Cerebellar nuclear complex (tissue), 1 donor: Measurements from ENCODE around the gene LITAF.
"Not testable (repeated sequence)": the region's sequence is repeated elsewhere in the genome, so short reads cannot be mapped to it uniquely, and the experiment has no call there.

Experiments
- DNase-seq, 2 experiments: peaks; one replicate each; lab custom pipeline; 2025; lab: John Stamatoyannopoulos, UW

LITAF gene

DNA sequence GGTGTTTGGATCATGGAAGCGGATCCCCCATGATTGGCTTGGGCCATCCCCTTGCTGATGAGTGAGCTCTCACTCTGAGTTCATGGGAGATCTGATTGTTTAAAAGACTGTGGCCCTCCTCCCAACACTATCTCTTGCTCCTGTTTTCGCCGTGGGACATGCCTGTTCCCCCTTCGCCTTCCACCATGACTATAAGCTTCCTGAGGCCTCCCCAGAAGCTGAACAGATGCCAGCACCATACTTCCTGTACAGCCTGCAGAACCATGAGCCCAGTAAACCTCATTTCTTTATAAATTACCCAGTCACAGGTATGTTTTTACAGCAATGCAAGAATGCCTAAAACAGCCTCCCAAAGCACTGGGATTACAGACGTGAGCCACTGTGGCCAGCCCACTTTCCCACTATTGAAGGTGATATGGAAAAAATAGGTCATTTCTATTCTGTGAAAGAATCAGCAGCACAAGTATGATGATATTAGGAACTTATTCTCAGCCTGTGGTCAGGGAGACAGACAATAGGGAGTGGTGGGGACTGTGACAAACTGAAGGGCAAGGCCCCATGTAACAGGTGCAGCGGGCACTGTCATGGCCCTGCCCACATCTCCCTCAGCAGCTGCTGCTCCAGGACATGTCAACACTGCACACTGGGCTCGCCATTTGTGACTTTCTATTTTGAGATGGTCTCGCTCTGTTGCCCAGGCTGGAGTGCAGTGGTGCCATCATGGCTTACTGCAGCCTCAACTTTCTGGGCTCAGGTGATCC is 33.7 kb upstream of the LITAF start:
- DNase-seq = no peak

DNA sequence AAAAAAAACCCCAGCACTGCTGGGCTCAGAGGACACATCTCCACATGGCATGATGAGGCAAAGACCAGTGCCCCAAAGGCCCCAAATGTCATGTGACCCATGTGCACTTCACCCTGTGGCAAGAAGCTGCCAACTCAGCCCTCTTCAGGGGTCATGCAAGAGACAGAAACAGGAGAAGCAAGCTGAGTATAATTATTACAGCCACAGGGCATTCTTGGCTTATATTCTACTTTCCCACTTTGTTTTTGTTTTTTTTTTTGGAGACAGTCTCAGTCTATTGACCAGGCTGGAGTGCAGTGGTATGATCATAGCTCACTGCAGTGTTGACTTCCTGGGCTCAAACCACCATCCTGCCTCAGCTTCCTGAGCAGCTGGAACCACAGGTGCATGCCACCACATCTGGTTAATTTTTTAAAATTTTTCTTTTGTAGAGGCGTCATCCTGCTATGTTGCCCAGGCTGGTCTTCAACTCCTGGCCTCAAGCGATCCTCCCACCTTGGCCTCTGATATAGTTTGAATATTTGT is 32.7 kb upstream of the LITAF start:
- DNase-seq = no peak

DNA sequence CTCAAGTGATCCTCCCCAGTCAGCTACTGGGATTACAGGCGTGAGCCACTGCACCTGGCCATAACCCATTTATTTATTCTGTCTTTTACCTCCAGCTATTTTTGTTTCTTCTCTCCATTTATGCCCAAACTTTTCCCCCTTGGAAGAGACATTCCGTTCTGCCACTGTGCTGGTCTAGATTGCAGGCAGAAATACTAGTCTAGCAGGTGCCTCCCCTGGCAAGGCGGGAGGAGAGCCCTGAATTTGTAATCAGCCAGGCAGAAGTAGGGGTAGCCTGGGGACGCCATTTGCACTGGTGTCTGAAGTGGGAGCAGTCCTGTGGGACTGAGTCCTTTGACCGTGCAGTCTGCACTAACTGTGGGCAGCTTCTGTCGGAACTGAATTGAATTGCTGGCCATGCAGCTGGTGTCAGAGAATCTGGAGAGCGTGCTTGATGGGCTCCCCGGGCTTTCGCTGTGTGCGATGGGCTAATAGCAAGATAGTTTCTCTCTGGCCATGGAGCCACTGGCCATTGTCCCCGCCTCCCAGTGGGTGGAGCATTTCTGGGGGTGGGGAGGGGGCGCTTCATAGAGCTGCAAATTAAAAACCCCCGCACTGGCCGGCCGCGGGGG is 31.5 kb upstream of the LITAF start:
- no peak for DNase-seq

DNA sequence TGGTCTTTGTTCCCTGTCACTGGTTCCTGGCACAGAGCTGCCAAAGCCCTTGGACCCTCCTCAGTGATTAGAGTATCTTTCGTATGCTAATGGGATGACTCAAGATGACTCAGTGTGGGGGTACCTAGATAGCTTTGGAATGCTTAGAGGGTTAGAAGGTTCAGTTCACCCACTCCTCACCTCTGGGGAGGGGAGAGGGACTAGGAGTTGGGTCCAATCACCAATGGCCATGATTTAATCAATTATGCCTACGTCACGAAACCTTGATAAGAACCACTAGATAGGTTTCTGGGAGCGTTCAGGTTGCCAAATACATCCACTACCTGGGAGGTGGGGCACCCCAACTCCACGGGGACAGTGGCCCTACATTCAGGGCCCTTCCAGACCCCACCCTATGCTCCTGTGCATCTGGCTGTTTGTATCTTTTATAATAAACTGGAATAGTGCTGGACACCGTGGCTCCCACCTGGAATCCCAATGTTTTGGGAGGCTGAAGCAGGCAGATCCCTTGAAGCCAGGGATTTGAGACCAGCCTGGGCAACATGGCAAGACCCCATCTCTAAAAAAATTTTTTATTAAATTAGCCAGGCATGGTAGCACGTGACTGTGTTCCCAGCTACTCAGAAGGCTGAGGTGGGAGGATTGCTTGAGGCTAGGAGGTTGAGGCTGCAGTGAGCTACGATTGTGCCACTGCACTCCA is 29.2 kb upstream of the LITAF start:
- no peak for DNase-seq

GRCh38 chr16:11614587-11615175 is 28.0 kb upstream of the LITAF start:
- no peak for DNase-seq

DNA sequence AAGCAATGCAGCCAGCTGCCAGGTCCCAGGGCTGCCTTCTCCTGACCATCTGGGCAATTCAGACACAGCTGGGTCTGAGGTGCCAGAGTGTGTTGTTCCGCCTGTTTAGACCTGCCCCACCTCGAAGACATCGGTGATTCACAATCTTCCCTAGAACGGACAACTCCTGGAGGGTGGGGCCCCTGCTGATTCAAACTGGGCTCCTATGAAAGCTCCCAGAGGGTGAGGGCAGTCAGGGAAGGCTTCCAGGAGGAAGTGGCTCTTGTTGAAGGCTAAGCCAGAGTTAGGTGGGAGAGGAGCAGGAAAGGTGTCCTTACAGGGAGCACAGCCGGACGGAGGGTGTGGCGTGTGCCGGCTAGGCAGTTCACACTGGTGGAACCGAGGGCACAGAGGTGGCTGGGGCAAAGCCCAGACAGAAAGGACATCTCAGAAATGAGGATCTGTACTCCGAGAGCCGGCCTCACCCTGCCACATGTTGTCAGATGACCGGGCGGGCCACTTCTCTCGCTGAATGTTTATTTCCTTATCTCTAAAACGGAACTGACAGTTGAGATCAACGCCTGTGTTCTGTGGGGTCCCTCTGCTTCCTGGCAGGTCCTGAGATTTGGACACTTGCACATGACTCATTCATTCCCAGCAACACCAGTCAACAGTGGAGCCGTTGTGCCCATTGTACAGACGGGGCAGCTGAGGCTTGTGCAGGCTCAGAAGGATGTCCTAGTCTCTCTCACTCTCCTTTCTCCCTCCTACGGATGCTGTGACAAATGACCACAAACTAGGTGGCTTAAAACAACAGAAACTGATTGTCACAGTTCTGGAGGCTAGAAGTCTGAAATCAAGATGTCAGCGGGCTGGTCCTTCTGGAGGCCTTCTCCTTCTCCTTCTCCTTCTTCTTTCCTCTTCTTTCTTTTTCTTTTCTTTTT is 26.9 kb upstream of the LITAF start:
- no peak for DNase-seq

GRCh38 chr16:11612665-11613025 is 25.9 kb upstream of the LITAF start:
- DNase-seq = no peak

GRCh38 chr16:11611871-11612664 is 25.3 kb upstream of the LITAF start:
- no peak for DNase-seq

DNA sequence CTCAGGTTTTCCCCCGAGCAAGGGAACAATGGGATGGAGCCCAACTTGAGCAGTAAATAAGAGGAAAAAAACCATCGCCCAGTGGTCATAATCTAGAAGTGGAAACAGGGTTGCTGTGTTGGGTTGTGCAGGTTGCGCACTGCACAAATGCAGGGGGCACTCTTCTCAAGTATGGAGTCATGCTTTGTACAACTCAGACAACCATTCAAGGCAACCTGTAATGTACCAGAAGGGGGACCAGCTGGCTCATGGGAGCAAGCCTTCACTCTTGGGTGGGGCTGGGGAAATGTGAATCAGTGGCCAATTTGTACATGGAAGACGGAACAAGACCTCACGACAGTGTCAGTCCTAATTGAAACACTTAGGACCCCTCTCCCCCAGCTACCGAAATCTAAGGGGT is 23.9 kb upstream of the LITAF start:
- no peak for DNase-seq

- no peak for DNase-seq
Measured at GRCh38 chr16:11610121-11610505, 23.4 kb upstream of the LITAF start.

DNA sequence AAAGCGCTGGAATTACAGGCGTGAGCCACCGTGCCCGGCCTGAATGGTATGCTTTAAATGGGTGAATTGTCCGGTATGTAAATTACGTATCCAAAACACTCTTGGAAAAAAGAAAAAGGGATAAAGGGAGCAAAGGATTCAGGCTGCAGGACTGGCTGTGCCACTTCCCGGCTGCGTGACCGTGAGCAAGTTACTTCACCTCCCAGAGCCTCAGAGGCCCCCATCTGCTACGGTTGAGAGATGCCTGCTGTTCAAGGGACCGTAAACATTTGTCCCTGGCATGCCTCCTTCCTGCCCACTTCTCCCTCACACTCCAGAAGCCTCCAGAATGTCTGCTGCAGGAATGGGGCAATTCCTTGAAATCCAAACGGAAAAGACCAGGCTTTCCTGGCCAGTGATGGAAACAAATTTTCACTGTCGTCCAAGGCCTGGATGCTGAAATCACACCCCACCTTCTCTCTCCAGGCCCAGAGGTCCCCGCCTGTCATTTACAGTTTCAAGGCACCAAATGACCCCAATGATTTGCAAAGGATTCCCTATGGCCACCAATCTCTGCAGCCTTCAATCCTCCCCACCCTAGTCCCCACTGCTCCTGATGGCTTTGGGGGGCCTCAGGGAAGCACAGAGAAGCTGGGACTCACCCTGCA is 22.9 kb upstream of the LITAF start:
- DNase-seq = peak in 1 of 2 experiments; percentile 49

DNA sequence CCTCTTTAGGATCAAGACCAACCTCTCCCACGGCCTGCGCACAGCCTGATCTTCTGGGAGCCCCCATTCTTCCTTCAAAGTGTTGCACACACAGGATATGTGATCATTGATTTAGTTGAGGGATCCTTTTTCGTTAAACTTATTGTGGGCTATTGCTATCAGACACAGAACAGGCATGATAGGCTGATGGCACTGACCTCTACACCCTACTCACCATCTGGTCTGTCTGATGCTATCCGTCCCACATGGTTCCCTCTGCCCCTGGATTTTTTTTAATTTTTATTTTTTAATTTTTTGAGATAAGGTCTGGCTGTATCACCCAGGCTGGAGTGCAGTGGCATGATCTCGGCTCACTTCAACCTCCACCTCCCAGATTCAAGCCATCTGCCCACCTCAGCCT is 19.2 kb upstream of the LITAF start:
- no peak for DNase-seq

DNA sequence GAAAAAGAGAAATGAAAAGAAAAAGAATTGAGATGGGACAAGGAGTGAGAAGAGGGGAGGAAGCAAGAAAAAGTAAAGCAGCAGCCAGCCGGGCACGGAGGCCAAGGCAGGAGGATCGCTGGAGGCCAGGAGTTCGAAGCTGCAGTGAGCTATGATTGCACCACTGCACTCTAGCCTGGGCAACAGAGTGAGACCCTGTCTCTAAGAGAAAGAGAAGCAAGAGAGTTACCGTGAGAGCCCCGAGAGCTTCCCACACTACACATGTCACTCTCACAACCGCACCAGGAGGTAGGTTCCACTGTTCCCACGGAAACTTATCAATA is 18.8 kb upstream of the LITAF start:
- no peak for DNase-seq

- DNase-seq = no peak
Measured at GRCh38 chr16:11604783-11605563, 18.3 kb upstream of the LITAF start.

DNA sequence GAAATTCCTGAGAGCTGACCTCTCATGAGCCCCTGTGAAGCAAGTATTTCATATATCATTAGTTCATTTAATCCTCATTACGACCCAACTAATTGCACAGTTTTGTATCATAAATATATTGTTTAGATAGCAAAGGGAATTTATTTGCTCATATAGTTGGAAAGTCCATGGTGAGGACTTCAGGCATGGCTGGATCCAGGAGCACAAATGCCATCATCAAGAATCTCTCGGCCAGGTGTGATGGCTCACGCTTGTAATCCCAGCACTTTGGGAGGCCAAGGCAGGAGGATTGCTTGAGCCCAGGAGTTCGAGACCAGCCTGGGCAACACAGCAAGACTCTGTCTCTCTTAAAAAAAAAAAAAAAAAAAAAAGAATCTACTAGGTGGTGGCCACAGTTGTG is 17.6 kb upstream of the LITAF start:
- not testable (repeated sequence) for DNase-seq

GRCh38 chr16:11603331-11603750 is 16.6 kb upstream of the LITAF start:
- DNase-seq = no peak

- no peak for DNase-seq
Measured at GRCh38 chr16:11602321-11602720, 15.6 kb upstream of the LITAF start.

GRCh38 chr16:11601911-11602310 is 15.2 kb upstream of the LITAF start:
- no peak for DNase-seq

GRCh38 chr16:11601425-11601824 is 14.7 kb upstream of the LITAF start:
- DNase-seq = no peak

GRCh38 chr16:11599579-11599978 is 12.9 kb upstream of the LITAF start:
- DNase-seq = no peak
